Activated CD8-positive, alpha-beta memory T cell treated with anti-CD3 and anti-CD28 coated beads, Interleukin-2, amount 50 U/mL, for 24 hours (primary cell): Measurements from ENCODE around the gene DENND1A.

ENCODE experiments used
- DNase-seq: peaks from one replicate; pipeline ENCODE4 v3.0.0-alpha.2; 2020; ENCODE audit errors: extremely low read depth

The DENND1A gene

DNA sequence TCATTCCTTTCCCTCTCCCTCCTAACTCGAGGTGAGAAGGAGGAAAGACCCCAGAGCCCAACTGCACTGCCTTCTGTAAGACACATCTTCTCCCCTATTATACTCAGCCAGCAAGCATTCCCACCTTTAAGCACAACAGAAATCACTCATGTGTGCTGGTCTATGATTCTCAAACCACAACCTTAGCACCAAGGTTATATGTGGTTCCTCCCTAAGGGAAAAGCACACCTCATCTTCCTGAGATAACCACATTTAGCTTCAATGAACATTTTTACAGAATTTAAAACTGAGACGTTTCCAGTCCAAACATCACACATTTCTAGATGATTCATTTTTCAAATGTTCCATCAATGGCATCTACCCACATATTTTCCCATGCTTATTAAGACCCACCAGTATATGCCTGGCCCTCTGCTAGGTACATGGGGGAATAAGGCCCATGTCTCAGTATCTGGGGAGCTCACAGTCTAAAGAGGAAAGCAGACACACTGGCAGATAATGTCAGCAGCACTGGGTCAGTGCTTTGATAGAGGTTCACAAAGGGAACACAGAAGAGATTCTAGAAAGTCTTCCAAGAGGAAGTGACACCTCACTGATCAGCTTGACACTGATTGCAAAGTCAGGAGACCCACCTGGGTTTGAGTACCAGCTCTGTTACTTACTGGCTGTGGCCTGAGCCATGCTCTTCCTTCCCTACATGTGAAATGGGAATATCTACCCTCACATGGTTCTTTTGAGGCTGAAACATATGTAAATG, 245.4 kb downstream of the DENND1A start:
- no peak for DNase-seq

DNA sequence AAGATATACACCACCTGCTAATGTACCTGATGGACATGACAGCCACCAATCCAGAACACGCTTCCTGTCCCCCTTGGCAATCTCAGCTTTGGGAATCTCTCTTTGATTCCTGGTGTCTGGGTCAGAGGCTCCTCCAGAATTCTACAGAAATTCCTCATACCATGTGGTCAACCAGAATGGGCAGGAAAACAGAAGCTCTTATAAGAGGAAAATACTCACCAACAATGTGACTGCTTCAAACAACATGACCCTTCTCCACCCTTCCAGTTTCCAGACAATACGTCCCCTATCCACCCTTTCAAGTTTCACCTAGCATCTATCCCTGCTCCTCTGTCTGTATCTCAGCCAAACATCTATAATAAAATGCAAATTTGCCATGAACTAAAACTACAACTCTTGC, 247.2 kb downstream of the DENND1A start:
- no peak for DNase-seq

DNA sequence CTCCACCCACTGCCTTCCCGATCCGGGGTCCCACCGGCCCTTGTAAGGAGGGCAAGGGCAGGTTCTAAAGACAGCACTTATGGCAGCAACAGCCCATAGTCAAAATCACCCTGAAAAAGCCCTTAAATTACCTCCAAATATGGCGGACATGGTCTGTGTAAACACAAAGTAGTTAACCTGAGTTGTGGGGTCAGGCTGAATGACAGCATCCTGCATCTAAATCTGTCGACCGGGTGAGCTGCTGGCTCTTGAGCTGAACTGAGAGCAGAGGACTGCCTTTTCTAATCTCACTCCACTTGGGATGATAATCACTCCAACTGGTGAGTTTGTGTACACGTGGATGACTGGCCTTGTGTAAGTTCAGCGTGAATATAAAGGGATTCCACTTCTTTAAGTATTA, 249.6 kb downstream of the DENND1A start:
- DNase-seq, result no peak

DNA sequence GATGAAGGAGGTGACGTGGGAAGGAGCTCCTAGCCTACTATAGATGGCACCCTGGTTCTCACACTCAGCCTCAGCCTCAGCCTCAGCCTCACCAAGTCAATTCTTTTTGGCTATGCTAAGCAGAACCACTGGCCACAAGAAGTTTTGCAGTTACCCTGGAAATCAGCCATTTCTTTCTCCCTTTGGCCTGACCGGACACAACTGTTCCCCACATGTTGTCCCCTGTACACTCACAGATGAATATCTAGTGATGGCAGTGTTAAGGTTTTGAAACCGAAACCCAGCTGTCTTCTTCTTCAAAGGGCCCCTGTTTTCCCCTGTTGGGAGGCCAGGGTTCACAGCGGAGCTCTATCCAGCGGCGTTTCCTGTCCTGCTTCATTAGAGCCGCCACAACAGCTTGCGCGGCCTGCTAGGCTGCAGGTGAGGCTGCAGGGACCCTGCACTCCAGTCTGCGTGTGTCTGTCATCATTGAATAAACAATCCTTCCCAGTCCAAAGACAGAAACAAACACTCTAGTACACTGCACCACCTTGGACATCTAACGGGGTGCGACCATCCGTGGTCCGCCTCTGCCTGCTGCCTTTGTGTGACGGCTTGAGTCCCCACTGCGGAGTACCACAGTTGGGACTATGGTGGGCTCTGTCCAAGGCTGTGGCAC, 250.5 kb downstream of the DENND1A start:
- DNase-seq, result no peak

DNA sequence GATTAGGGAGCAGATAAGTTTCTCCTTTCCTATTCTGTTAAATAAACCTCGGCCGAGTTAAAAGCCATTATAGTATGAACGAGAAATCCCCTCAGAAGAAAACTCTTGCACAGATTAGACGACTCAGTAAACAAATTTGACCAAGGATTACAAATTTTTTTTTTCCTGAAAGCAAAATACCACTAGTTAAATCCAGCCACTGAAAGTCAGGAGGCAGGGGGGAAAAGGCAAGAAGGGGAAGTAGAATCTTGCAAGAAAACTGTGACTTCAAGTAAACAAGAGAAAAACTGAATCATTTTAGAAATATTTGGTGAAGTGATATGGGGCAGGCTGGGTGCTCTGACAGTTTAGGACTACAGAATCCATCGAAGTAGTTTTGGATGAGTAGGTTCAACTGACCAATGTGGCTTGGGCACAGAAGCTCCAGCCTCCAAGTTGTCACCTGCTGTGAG, 251.0 kb downstream of the DENND1A start:
- DNase-seq, result no peak

DNA sequence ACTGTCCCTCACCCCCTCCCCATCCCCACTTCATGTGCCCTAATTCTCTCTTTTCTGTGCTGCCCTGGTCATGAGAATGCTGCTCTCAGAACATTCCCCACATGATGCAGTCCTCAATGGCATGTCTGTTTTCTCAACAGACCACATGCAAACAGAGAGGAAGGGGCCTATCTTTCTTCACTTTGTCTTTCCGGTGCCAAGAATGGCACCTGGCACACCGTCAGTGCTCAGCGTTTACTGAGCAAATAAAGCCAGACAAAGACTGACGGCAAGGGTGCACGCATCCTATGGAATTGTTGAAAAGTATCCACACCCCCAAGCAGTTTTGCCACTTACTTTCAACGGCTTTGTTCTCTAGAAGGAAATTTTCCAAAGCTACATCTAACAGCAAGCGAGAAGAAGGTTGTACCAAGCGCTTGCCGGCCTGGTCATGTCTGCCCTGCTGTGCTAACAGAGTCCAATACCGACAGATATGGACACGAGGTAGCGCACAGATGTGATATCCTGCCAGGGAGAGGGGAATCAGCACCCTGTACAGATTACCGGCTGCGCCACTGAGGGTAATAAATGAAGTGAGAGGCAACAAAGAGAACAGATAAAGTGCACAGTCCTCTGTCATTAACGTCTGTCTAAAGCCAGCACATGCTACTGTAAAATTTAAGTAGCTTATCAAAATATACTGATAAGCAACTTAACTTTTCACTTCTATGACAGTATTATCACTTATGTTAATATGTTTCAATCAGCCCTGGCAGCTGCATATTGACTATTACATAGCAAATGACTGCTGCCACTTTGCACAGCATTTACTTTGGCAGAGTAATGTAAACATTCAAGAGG, 251.7 kb downstream of the DENND1A start:
- no peak for DNase-seq

DNA sequence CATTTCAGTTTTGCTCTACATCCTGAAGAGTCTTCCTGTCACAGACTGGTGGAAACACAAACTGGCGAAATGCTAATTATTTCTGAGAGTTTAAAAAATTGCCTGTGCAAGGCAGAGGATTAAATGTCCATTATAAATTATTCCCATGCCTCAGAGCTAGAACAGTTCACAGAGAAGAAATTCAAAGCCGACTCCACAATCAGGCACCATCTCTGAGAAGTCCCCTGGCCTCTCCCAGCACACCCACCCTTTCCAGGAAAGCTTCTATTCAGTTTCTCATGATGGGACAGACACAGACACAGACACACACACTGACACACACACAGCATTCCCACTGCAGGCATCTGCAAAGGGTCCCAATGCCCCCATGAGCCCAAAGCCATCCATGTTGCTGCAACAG, 253.1 kb downstream of the DENND1A start:
- no peak for DNase-seq

DNA sequence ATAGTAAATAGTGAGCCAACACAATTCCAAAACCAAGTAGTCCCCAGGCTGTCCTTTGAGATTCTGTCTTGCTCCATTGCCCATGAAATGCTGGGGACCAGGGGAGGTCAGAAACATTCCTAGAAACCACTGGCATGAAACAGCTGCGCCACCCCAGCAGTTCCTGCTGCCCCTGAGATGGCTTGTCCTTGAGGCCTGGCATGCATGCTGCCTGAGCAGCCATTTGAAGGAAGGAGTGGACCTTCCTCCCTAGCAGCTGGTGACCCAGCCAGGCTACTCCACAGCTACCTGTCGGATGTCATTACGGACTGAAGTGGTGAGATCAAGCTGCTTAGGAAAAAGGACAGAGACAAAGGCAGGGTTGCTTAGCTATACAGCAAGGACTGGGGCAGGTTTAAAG, 260.6 kb downstream of the DENND1A start:
- no peak for DNase-seq

DNA sequence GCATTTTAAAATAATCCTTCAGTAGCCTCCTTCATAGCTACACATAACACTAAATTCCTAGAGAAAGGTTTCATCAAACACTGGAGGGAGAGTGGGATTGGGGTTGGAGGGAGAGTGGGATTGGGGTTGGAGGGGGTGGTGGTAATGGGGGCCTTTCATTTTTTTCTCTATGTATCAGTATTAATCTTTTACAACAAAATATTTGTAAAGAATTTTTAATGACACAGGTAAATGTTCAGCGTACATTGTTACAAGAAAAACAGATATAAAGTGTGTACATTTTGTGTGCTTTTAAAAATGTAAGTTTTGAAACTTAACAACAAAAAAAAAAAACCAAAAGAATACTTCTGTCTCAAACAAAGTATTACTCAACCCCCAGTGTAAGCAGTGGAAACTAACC, 266.4 kb downstream of the DENND1A start:
- DNase-seq, result no peak

DNA sequence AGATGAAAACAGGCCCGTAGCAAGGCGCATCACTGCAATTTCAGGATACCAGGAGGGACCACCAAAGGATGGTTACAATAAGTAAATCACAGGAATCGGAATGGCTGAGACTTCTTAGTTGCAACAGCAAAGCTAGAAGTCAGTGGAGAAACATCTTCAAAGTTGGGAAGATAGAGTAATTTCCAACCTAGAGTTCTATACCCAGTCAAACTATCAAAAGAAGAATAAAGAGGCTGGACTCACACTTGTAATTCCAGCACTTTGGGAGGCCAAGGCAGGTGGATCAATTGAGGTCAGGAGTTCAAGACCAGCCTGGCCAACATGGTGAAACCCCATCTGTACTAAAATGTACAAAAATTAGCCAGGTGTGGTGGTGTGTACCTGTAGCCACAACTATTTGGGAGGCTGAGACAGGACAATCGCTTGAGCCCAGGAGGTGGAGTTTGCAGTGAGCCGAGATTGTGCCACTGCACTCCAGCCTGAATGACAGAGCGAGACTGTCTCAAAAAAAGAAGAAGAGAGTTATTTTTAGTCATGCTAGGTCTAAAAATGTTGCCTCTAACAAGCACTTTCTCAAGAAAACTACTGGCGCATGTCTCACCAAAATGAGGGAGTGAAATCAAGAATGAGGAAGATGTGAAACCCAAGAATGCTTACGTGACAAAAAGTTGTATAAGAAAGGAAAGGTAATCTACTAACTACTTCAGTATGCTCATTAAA, 267.7 kb downstream of the DENND1A start:
- DNase-seq, result no peak

DNA sequence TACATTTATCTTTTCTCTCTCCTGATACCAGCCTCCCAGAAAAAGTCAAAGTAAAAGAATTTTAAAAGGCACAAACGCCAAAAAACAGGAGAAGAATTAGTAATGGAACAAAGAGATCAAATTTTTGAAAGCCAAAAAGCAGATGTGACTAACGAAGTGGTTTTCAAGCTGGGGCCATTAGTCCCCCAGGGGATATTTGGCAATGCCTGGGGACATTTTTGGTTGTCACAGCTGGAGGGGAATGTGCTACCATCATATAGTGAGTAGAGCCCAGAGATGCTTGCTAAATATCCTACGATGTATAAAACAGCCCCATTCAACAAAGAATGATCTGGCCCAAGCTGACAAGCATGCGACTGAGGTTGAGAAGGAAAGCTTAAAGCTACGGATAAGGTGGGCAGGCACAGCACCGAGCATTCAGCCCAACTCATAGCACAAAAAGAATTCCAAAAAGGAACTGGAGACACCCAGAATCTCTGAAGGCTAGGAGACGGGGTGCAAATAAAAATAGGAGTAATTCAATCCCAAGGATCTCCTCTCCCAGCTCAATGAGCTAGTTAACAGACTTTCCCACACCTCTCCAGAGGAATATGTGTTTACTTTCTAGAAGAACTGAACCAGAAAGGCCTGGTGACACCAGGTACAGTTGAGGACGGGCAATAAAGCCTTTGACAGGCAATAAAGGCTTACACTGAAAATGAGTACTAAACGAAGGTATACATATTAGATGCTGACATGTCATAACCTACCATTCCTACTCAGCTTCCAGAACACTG, 269.0 kb downstream of the DENND1A start:
- DNase-seq, result no peak

DNA sequence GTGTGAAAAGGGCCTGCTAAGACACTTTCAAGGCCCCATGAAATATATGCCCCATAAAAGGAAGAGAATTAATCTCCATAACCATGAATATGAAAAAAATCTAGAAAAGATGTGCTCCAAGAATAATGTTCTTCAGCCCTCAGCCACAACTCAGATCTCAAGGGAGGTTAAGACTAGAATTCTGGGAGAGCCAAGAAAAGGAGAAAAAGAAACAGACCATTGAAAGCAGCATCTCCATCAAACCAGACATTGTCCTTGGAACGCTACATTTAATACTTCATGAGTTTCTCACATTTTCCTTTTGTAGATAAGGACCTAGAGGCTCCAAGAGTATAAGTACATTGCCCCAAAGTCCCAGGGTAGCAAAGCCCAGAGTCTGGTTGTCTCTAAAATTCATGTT, 270.6 kb downstream of the DENND1A start:
- DNase-seq, result no peak

DNA sequence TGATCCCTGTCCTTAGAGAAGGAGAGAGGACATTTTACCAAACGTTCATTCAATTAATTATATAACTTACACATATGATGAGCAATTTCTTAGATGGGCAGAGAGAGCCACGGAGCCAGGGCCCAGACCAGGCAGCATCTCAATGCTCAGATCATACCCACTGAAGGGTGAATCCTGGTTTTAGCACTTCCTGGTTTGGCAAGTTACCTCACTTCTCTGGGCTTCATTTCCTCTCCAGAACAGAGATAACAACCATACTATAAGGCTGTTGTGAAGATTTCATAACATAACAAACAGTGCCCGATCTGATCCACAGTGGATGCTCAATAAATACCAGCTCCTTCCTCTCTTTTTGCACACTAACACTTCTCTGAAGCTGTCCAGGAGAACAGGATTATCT, 271.1 kb downstream of the DENND1A start:
- DNase-seq, result no peak

DNA sequence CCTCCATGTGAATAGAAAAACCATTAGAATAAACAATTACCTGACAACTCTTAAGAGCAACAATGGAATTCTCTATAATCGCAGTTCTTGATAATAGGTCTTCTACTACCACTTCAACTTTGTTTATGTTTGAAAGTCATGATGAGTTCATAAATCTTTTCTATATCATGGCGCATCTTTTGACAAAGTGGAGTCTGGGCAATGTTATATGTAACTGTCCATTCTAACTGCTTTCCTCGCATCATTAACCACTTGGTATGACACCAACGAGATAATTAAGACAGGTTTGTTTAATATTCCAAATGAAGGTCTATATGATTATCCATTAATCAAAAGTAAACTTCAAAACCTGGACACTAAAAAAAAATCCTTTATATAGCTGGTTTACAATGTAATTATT, 272.0 kb downstream of the DENND1A start:
- no peak for DNase-seq

DNA sequence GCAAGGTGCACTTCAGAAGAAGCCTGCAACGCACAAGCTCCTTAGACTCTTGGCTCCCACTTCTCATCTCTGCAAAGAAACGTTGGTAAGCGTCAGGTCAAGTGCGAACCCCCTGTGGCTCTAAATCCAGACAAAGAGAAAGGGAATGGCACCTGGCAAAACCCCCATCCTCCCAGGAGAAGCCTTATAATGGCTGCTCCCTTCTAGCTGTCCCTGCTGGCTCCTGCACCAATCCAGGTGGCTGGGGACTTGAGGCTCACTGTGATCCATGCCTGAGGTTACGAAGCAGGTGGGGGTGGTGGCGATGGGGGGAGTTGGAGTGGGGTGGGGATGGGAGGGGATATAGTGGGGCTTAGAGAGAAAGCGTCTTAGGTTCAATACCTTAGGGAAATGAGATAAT, 272.8 kb downstream of the DENND1A start:
- DNase-seq, result no peak

DNA sequence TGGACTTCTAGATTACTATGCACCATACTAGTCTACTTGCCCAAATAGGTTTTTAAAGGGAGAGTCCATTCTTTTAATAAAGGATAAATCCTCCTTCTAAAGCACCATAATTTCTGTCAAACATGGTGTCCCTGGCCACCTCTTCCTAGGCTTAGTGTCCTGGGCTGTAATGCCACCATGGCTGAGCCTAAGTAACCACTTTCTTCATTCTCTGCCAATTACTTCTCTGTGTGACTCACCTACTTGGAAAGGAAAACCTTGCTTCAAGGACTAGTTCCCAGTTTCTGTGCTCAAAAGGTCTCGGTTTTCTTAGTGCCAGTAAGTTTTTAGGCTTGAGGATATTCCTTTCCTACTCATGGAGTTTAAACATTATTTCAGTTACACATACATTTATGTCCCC, 273.4 kb downstream of the DENND1A start:
- no peak for DNase-seq

DNA sequence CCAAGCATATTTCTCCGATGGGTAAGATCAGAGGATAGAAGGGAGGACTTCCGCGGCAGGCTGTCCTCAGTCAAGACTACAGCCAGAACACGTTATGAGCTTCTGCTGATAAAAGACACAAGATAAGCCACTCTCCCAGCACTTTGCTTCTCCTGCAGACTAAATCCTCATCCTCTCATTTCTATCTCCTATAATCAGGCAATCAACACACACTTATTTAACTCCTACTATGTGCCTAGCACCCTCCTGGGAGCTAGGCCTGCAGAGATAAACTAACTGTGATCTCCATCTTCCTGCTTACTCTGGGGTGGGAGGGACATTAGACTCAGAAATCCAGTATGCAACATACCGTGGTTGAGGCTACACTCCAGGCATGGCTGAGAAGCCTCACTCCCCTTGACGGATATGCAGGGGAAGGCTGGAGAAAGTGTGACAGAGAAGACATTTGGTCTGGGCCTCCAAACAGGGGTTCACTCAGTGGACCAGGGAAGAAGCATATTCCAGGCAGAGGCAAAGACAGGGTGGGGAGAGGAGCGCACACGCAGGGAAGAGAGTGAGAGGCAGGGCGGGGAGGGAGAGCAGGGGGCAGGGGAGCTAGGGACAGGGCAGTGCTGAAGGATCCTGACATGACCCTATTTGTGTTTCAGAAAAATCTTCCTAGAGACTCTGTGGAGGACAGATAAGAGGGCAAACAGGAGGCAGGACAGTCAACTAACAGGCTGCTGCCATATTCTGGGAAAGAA, 274.1 kb downstream of the DENND1A start:
- DNase-seq, result no peak

DNA sequence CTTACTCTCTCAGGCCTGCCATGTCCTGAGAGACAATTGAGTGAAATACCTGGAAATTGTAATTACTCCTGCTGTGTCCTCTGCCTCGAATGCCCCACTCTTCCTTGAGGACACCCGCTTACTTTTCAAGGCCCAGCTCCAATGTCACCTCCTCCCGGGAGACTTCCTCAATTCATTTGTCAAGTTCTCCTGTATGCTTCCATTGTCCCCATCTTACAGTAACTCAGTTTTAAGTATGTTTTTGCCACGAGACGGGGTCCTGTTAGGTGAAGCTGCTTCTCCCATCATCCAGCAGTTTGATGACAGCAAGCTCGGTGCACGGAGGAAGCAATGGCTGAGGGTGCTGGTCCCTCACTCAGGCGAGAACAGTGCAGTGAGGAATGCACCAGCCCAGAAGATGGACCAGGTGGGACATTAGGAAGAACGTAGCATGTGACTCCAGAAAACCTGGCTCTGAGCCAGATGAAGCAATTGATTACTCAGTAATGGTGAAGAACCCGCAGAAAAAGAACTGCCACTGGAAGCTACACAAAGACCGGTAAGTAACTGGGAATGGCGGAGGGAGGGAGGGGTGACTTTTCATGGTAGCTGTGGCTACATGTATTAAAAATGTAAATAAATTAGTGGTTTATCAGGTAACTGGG, 274.8 kb downstream of the DENND1A start:
- no peak for DNase-seq

DNA sequence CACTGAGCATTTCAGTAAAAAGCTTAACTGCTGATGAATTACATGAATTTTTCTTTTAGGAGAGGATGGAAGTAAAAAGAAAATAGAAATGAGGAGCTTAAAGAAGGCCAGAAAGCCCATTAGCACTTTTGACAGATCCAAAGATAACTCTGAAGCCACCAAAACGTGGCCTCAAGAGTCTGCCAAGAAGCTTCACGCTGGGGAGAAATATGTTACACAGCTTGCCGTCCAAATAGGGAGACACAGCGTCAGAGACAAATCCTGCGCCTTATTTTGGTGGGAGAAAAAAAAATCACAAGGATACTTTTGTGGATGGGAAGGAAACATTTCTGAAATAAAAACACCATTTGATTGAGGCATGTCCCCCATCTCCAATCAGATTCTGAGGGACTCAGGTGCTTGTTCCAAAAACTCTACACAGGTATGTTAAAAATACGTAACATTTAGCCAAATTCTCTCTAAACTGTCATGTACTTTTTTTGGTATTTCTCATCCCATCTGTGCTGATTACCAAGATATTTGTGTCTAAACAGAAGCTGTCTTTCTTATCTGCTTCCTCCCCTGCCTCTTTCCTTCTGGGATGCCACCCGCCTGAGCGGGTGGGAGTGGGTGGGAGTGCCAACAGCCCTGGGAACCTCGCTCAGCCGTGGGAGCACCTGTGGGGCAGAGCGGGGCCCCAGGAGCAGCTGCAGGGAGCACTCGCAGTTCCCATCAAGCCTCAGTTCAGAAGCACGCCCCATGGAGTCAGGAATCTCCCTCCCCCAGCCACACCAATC, 275.5 kb downstream of the DENND1A start:
- DNase-seq, result no peak
